GM21786 (cell line): ENCODE measurements around the gene LRRC71.

Experiments
- ATAC-seq: cut with Tn5 transposase; IDR thresholded peaks from one replicate; pipeline ENCODE4 v1.9.1; 2021; ENCODE audit not compliant: unreplicated experiment

Gene LRRC71

GRCh38 chr1:156920233-156921052 is at the start of gene LRRC71:
Gene LRRC71, plus strand, starts transcription at chr1:156920632. Its CDS starts 172 bp downstream, at chr1:156920804.
- ATAC-seq = no peak

GRCh38 chr1:156873659-156874058 is 46.8 kb upstream of the LRRC71 start:
- no peak for ATAC-seq

- ATAC-seq = no peak
Measured at GRCh38 chr1:156874142-156874541, 46.3 kb upstream of the LRRC71 start.

- no peak for ATAC-seq
Measured at GRCh38 chr1:156874572-156875340, 45.7 kb upstream of the LRRC71 start.

- no peak for ATAC-seq
Measured at GRCh38 chr1:156875341-156875615, 45.2 kb upstream of the LRRC71 start.

GRCh38 chr1:156876281-156876680 is 44.2 kb upstream of the LRRC71 start:
- ATAC-seq = no peak

GRCh38 chr1:156877433-156878170 is 42.8 kb upstream of the LRRC71 start:
- ATAC-seq = no peak

- no peak for ATAC-seq
Measured at GRCh38 chr1:156879876-156880275, 40.6 kb upstream of the LRRC71 start.

- no peak for ATAC-seq
Measured at GRCh38 chr1:156880473-156880872, 40.0 kb upstream of the LRRC71 start.

GRCh38 chr1:156881101-156881500 is 39.3 kb upstream of the LRRC71 start:
- ATAC-seq = no peak

GRCh38 chr1:156881663-156882062 is 38.8 kb upstream of the LRRC71 start:
- ATAC-seq = no peak

- no peak for ATAC-seq
Measured at GRCh38 chr1:156882543-156882942, 37.9 kb upstream of the LRRC71 start.

- no peak for ATAC-seq
Measured at GRCh38 chr1:156883919-156884318, 36.5 kb upstream of the LRRC71 start.

- no peak for ATAC-seq
Measured at GRCh38 chr1:156884560-156885184, 35.8 kb upstream of the LRRC71 start.

- ATAC-seq = no peak
Measured at GRCh38 chr1:156885314-156885713, 35.1 kb upstream of the LRRC71 start.

- ATAC-seq = no peak
Measured at GRCh38 chr1:156885880-156886355, 34.5 kb upstream of the LRRC71 start.

- ATAC-seq = no peak
Measured at GRCh38 chr1:156886583-156887281, 33.7 kb upstream of the LRRC71 start.

- ATAC-seq = no peak
Measured at GRCh38 chr1:156887317-156887716, 33.1 kb upstream of the LRRC71 start.

GRCh38 chr1:156887734-156888133 is 32.7 kb upstream of the LRRC71 start:
- no peak for ATAC-seq

GRCh38 chr1:156889802-156890580 is 30.4 kb upstream of the LRRC71 start:
- no peak for ATAC-seq
